Measurements from ENCODE around the gene DDX5. TPM values are rescaled to one million over a fixed set of nuclear protein-coding genes. Genes with fewer than 3 reads are reported as not detected.

The DDX5 gene
- total and polyA plus RNA-seq, 2 of the 13 experiments (the other 11 are each of a cell fraction or from before 2014, with no cell fraction given): 503 to 684 TPM

DNA sequence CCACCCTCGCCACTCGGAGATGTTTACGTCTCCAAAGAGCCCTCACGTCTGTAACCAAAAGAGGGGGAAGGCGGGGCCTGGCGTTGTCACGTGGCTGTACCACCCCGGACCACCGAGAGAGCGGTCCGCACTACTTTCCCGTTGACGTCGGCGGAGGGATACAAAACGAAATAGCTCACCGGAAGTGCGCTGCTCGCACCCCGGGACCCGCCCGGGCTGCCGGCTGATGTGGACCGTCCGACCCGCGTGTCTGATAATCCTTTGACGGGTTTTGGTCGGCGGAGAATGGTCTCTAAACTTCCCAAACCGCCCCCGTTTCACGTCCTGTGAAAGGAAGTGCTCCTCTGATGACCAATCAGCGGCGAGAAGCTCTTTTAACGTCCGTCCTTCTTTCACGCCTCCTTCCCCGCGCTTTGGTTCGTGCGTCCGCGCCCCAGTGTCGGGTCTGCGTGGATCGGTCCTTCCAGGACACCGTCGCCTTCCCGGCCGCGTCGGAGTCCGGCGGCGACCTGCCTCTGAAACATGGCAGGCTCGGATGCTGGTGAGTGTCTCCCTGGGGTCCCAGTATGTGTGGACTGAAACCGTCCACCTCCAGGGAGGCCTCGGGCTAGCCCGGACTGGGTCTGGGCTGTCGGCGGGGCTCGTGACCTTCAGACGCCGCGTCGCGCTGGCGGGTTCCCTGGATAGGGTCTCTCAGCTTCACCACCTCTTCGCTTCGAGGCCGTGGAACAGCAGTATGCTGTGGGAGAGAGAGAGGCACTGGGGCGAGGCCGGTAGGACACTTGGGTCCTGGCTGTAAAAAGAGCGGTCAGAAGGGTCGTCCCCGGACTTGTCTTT is 705 bp upstream of the DDX5 start, which contains the start of gene CEP95 (continued):
- TF ChIP-seq, protein P1, sequence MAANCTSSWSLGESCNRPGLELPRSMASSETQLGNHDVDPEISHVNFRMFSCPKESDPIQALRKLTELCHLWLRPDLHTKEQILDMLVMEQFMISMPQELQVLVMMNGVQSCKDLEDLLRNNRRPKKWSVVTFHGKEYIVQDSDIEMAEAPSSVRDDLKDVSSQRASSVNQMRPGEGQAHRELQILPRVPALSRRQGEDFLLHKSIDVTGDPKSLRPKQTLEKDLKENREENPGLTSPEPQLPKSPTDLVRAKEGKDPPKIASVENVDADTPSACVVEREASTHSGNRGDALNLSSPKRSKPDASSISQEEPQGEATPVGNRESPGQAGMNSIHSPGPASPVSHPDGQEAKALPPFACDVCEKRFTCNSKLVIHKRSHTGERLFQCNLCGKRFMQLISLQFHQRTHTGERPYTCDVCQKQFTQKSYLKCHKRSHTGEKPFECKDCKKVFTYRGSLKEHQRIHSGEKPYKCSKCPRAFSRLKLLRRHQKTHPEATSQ (CRISPR knock-in tag; IDR thresholded peaks at IDR 0.05; ENCODE audit: borderline replicate concordance): no peak; the same call in 1 of the 2 replicates
- no peak; the same call in 1 of the 2 replicates for TF ChIP-seq ZNF460 (CRISPR knock-in tag; IDR thresholded peaks at IDR 0.05; ENCODE audit: borderline replicate concordance)
- no peak for TF ChIP-seq EHMT2 (IDR thresholded peaks at IDR 0.05; ENCODE audit: borderline replicate concordance, low read depth, low read length)
- TF ChIP-seq SKI (IDR thresholded peaks at IDR 0.05; ENCODE audit: partially characterized antibody): peak; percentile 77
- TF ChIP-seq, protein P2, sequence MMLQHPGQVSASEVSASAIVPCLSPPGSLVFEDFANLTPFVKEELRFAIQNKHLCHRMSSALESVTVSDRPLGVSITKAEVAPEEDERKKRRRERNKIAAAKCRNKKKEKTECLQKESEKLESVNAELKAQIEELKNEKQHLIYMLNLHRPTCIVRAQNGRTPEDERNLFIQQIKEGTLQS (CRISPR knock-in tag; IDR thresholded peaks at IDR 0.05): no peak
- TF ChIP-seq HNRNPL (IDR thresholded peaks at IDR 0.05; ENCODE audit: low read depth, low read length): peak; percentile 61; the same call in 1 of the 2 replicates
- peak; percentile 77; the same call in 1 of the 2 replicates for TF ChIP-seq ZNF780A (CRISPR knock-in tag; IDR thresholded peaks at IDR 0.05)
- TF ChIP-seq ETV6 (CRISPR knock-in tag; conservative IDR thresholded peaks at IDR 0.05): peak; percentile 78; the same call in 1 of the 2 replicates
- no peak for TF ChIP-seq CC2D1A (CRISPR knock-in tag; IDR thresholded peaks at IDR 0.05)
- TF ChIP-seq, protein P3, sequence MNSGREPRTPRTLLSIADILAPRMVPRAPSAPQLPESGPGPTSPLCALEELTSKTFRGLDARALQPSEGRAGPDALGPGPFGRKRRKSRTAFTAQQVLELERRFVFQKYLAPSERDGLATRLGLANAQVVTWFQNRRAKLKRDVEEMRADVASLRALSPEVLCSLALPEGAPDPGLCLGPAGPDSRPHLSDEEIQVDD (CRISPR knock-in tag; IDR thresholded peaks at IDR 0.05; ENCODE audit: borderline replicate concordance): 0 out of 2 replicates have a peak, but pooled peaks have one; percentile 23
- peak; percentile 93; the same call in 1 of the 2 replicates for TF ChIP-seq ZNF790 (CRISPR knock-in tag; IDR thresholded peaks at IDR 0.05; ENCODE audit: borderline replicate concordance)
- TF ChIP-seq SRSF1 (optimal IDR thresholded peaks at IDR 0.05; ENCODE audit: low read depth, low read length): peak; percentile 88
- TF ChIP-seq, protein P4, sequence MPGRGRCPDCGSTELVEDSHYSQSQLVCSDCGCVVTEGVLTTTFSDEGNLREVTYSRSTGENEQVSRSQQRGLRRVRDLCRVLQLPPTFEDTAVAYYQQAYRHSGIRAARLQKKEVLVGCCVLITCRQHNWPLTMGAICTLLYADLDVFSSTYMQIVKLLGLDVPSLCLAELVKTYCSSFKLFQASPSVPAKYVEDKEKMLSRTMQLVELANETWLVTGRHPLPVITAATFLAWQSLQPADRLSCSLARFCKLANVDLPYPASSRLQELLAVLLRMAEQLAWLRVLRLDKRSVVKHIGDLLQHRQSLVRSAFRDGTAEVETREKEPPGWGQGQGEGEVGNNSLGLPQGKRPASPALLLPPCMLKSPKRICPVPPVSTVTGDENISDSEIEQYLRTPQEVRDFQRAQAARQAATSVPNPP (CRISPR knock-in tag; IDR thresholded peaks at IDR 0.05): peak; percentile 41
- peak; percentile 72; the same call in 1 of the 2 replicates for TF ChIP-seq MYNN (CRISPR knock-in tag; IDR thresholded peaks at IDR 0.05; ENCODE audit: low read depth)
- peak; percentile 88 for TF ChIP-seq SP4 (CRISPR knock-in tag; IDR thresholded peaks at IDR 0.05)
- TF ChIP-seq MTA3 (CRISPR knock-in tag; IDR thresholded peaks at IDR 0.05): no peak
- TF ChIP-seq CENPX (CRISPR knock-in tag; IDR thresholded peaks at IDR 0.05): no peak
- no peak for TF ChIP-seq ZNF674 (CRISPR knock-in tag; IDR thresholded peaks at IDR 0.05; ENCODE audit: low read depth)
- TF ChIP-seq CEBPG (CRISPR knock-in tag; IDR thresholded peaks at IDR 0.05): no peak
- TF ChIP-seq TEAD2 (CRISPR knock-in tag; IDR thresholded peaks at IDR 0.05): 0 out of 2 replicates have a peak, but pooled peaks have one; percentile 15
- TF ChIP-seq, protein P5, sequence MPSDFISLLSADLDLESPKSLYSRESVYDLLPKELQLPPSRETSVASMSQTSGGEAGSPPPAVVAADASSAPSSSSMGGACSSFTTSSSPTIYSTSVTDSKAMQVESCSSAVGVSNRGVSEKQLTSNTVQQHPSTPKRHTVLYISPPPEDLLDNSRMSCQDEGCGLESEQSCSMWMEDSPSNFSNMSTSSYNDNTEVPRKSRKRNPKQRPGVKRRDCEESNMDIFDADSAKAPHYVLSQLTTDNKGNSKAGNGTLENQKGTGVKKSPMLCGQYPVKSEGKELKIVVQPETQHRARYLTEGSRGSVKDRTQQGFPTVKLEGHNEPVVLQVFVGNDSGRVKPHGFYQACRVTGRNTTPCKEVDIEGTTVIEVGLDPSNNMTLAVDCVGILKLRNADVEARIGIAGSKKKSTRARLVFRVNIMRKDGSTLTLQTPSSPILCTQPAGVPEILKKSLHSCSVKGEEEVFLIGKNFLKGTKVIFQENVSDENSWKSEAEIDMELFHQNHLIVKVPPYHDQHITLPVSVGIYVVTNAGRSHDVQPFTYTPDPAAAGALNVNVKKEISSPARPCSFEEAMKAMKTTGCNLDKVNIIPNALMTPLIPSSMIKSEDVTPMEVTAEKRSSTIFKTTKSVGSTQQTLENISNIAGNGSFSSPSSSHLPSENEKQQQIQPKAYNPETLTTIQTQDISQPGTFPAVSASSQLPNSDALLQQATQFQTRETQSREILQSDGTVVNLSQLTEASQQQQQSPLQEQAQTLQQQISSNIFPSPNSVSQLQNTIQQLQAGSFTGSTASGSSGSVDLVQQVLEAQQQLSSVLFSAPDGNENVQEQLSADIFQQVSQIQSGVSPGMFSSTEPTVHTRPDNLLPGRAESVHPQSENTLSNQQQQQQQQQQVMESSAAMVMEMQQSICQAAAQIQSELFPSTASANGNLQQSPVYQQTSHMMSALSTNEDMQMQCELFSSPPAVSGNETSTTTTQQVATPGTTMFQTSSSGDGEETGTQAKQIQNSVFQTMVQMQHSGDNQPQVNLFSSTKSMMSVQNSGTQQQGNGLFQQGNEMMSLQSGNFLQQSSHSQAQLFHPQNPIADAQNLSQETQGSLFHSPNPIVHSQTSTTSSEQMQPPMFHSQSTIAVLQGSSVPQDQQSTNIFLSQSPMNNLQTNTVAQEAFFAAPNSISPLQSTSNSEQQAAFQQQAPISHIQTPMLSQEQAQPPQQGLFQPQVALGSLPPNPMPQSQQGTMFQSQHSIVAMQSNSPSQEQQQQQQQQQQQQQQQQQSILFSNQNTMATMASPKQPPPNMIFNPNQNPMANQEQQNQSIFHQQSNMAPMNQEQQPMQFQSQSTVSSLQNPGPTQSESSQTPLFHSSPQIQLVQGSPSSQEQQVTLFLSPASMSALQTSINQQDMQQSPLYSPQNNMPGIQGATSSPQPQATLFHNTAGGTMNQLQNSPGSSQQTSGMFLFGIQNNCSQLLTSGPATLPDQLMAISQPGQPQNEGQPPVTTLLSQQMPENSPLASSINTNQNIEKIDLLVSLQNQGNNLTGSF (CRISPR knock-in tag; IDR thresholded peaks at IDR 0.05): no peak; the same call in none of the 2 replicates

Measured in HepG2 (cell line).